ENCODE data around the gene IDH3A. TPM values are rescaled to one million over a fixed set of nuclear protein-coding genes. Genes with fewer than 3 reads are reported as not detected.

IDH3A gene
- total RNA-seq, 1 donor from 2014 or later = 17.7 TPM

GRCh38 chr15:78140292-78140691 lies 8.9 kb upstream of the IDH3A start:
- H3K9me3 ChIP-seq = no peaks in the 10 kb centered on the region
- H3K27ac ChIP-seq = no peak overlapping the region
- no peak for TF ChIP-seq CTCF (IDR thresholded peaks at IDR 0.05)
- H3K4me1 ChIP-seq = no peaks in the 10 kb centered on the region
- H3K27me3 ChIP-seq = no peaks in the 10 kb centered on the region
- peak in 1 of 2 donors; percentile 15 for DNase-seq (ENCODE audit: low spot score in 2 of 2)
- H3K36me3 ChIP-seq = no peaks in the 10 kb centered on the region
- intact Hi-C loops (cut with DNase I) = no loop called here
- H3K4me3 ChIP-seq = no peak overlapping the region

GRCh38 chr15:78142332-78142731 lies 6.8 kb upstream of the IDH3A start:
- no peak for TF ChIP-seq CTCF (IDR thresholded peaks at IDR 0.05)
- no peaks in the 10 kb centered on the region for H3K9me3 ChIP-seq
- intact Hi-C loops (cut with DNase I) = no loop called here
- no peaks in the 10 kb centered on the region for H3K27me3 ChIP-seq
- no peak overlapping the region for H3K4me3 ChIP-seq
- H3K4me1 ChIP-seq = no peaks in the 10 kb centered on the region
- H3K36me3 ChIP-seq = no peaks in the 10 kb centered on the region
- peak in 1 of 2 donors; percentile 24 for DNase-seq (ENCODE audit: low spot score in 2 of 2)
- no peak overlapping the region for H3K27ac ChIP-seq

GRCh38 chr15:78146425-78147154 lies 2.6 kb upstream of the IDH3A start:
- Histone ChIP-seq H3K4me1 (peaks cover 5 to 14% of the 10 kb centered on the region in 2 donors), H3K36me3 (no peaks in the 10 kb centered on the region), H3K27ac (no peak overlapping the region), H3K27me3 (no peaks in the 10 kb centered on the region), H3K4me3 (no peak overlapping the region), H3K9me3 (no peaks in the 10 kb centered on the region)
- DNase-seq (ENCODE audit: low spot score in 2 of 2) = no peak
- intact Hi-C loops (cut with DNase I) = loop anchor here (5.0 kb wide), 2 partner anchors 69 to 361 kb away; partner anchors contain the start of genes HYKK and TBC1D2B
- no peak for TF ChIP-seq CTCF (IDR thresholded peaks at IDR 0.05)

- H3K27me3 ChIP-seq = no peaks in the 10 kb centered on the region
- intact Hi-C loops (cut with DNase I) = loop anchor here (5.0 kb wide), 2 partner anchors 70 to 360 kb away; partner anchors contain the start of genes HYKK and TBC1D2B
- H3K27ac ChIP-seq = no peak overlapping the region
- peaks cover 5 to 14% of the 10 kb centered on the region in 2 donors for H3K4me1 ChIP-seq
- no peaks in the 10 kb centered on the region for H3K9me3 ChIP-seq
- H3K4me3 ChIP-seq = no peak overlapping the region
- TF ChIP-seq CTCF (IDR thresholded peaks at IDR 0.05) = no peak
- no peak for DNase-seq (ENCODE audit: low spot score in 2 of 2)
- no peaks in the 10 kb centered on the region for H3K36me3 ChIP-seq
Observed at GRCh38 chr15:78147566-78147965, 1.6 kb upstream of the IDH3A start.

- no peak for DNase-seq (ENCODE audit: low spot score in 2 of 2)
- Histone ChIP-seq H3K4me1 (peaks cover 5 to 14% of the 10 kb centered on the region in 2 donors), H3K27me3 (no peaks in the 10 kb centered on the region), H3K27ac (peak overlapping the region; percentile 81 to 87), H3K4me3 (peak overlapping the region; percentile 79 to 90), H3K36me3 (no peaks in the 10 kb centered on the region), H3K9me3 (no peaks in the 10 kb centered on the region)
- no peak for TF ChIP-seq CTCF (IDR thresholded peaks at IDR 0.05)
- intact Hi-C loops (cut with DNase I) = loop anchor here (1.0 to 5.0 kb wide), 5 partner anchors 17 to 359 kb away; partner anchors contain the start of genes CIB2, DNAJA4, HYKK and TBC1D2B
Observed at GRCh38 chr15:78148392-78149067, 632 bp upstream of the IDH3A start.
